ENCODE results near the gene VPS13D. TPM values are rescaled to one million over a fixed set of nuclear protein-coding genes. Genes with fewer than 3 reads are reported as not detected.

Gene VPS13D
- total and polyA plus RNA-seq, 2 experiments from 2014 or later = 10.7 to 34.9 TPM

GRCh38 chr1:12452262-12452661 is 222.4 kb downstream of the VPS13D start:
- H4K20me1 ChIP-seq (replicated peaks; ENCODE audit: insufficient read depth) = 0 out of 2 replicates have a peak, but pooled peaks cover 2% of the 10 kb centered on the region
- H3K4me3 ChIP-seq = no peak overlapping the region
- H3F3A ChIP-seq (replicated peaks; ENCODE audit: low read depth) = no peaks in the 10 kb centered on the region
- H3K79me2 ChIP-seq (replicated peaks; ENCODE audit: insufficient read depth) = no peaks in the 10 kb centered on the region
- H3K27me3 ChIP-seq (ENCODE audit: insufficient read depth) = no peaks in the 10 kb centered on the region
- no peak overlapping the region for H3K27ac ChIP-seq (ENCODE audit: low read depth)
- peaks cover 16% of the 10 kb centered on the region for H3K4me1 Mint-ChIP-seq
- H3K4me3 Mint-ChIP-seq = no peak overlapping the region
- no peak for TF ChIP-seq ZNF114 (CRISPR knock-in tag; IDR thresholded peaks at IDR 0.05)
- TF ChIP-seq EZH2phosphoT487 (IDR thresholded peaks at IDR 0.05; ENCODE audit: unreplicated experiment) = no peak
- TF ChIP-seq JUNB (IDR thresholded peaks at IDR 0.05; ENCODE audit: unreplicated experiment) = no peak
- no peak for TF ChIP-seq NANOG (IDR thresholded peaks at IDR 0.05; ENCODE audit: borderline replicate concordance)
- no peak for TF ChIP-seq STAT1 (IDR thresholded peaks at IDR 0.05; ENCODE audit: unreplicated experiment)
- TF ChIP-seq ETS1 (IDR thresholded peaks at IDR 0.05) = no peak
- TF ChIP-seq CTCF (conservative IDR thresholded peaks at IDR 0.05; ENCODE audit: low read depth in 2 of 2) = no peak
- TF ChIP-seq REST (IDR thresholded peaks at IDR 0.05; ENCODE audit: unreplicated experiment) = no peak
- no peak for TF ChIP-seq EZH2 (IDR thresholded peaks at IDR 0.05; ENCODE audit: low read depth, unreplicated experiment)
- no peak for TF ChIP-seq POLR2AphosphoS5 (IDR thresholded peaks at IDR 0.05; ENCODE audit: low read depth)
- H3K27ac Mint-ChIP-seq = no peak overlapping the region
- H3K9me3 Mint-ChIP-seq = no peaks in the 10 kb centered on the region
- H3K36me3 Mint-ChIP-seq (ENCODE audit: low read depth) = no peaks in the 10 kb centered on the region
- DNase-seq (ENCODE audit: low spot score) = no peak
- H3K9me2 ChIP-seq (ENCODE audit: insufficient read depth) = no peaks in the 10 kb centered on the region
- ATAC-seq = no peak
- H3K4me1 ChIP-seq (ENCODE audit: insufficient read depth) = peaks cover 12% of the 10 kb centered on the region; the same call in 1 of the 2 replicates
- peaks cover 1% of the 10 kb centered on the region for H3K27me3 Mint-ChIP-seq (ENCODE audit: insufficient read depth, low read depth, poor library complexity)
- no peak overlapping the region for H3K4me2 ChIP-seq
- H3K36me3 ChIP-seq (ENCODE audit: insufficient read depth) = peaks cover 2% of the 10 kb centered on the region; the same call in 1 of the 2 replicates
- no peak overlapping the region for H2AFZ ChIP-seq

Measured in GM23338 (cell line).